GM19372 (cell line): Measurements from ENCODE around the gene LIPA.
"Not testable (repeated sequence)": the region's sequence is repeated elsewhere in the genome, so short reads cannot be mapped to it uniquely, and the experiment has no call there.

Source experiments
- ATAC-seq: cut with Tn5 transposase; IDR thresholded peaks from one replicate; pipeline ENCODE4 v1.9.1; 2021; ENCODE audit warnings: mild to moderate bottlenecking, low read depth, moderate library complexity; ENCODE audit not compliant: unreplicated experiment

Gene LIPA

GRCh38 chr10:89251409-89252224 is at the start of gene LIPA:
TSS of gene LIPA (minus strand) at chr10:89251775. CDS start at chr10:89247648, 4,127 bp downstream.
- ATAC-seq: peak; percentile 98

GRCh38 chr10:89301232-89301631 is 49.7 kb upstream of the LIPA start:
- ATAC-seq: no peak

GRCh38 chr10:89299031-89299430 is 47.5 kb upstream of the LIPA start:
- ATAC-seq: no peak

DNA sequence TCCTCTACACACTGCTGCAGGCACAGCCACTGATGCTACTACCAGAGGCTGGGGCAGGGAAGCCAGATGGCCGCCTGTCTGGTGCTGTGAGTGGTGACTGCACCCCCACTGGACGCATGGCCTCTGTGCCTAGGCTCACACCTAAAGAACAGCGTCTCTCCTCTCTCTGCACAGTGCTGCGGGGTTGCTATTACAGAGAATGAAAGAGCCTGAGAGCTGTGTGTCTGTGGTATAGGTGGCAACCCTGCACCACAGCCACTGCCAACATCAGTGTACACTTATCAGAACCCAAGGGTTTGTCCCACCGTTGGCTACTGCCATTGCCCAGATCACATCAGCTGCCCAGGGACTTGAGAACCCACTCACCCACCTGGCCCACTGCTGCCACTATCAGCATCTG is 46.2 kb upstream of the LIPA start:
- no peak for ATAC-seq

GRCh38 chr10:89297356-89297755 is 45.8 kb upstream of the LIPA start:
- ATAC-seq: no peak

GRCh38 chr10:89296220-89296648 is 44.7 kb upstream of the LIPA start:
- ATAC-seq: no peak

- ATAC-seq: no peak
Measured at GRCh38 chr10:89295597-89295996, 44.0 kb upstream of the LIPA start.

DNA sequence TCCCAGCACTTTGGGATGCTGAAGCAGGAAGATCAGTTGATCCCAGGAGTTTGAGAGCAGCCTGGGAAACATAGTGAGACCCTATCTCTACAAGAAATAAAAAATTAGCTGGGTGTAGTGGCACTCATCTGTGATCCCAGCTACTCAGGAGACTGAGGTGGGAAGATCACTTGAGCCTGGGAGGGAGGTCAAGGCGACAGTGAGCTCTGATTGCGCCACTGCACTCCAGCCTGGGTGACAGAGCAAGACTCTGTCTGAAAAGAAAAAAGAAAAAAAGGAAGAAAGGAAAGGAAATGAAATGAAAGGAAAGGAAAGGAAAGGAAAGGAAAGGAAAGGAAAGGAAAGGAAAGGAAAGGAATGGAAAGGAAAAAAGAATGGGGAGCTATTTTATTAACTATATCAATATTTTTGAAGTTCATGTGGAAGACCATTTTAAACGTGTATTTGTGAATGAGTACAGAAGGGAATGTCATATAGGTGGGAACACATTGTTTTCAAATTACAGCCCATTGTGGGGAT is 43.2 kb upstream of the LIPA start:
- ATAC-seq: no peak

GRCh38 chr10:89285303-89285702 is 33.7 kb upstream of the LIPA start:
- not testable (repeated sequence) for ATAC-seq

DNA sequence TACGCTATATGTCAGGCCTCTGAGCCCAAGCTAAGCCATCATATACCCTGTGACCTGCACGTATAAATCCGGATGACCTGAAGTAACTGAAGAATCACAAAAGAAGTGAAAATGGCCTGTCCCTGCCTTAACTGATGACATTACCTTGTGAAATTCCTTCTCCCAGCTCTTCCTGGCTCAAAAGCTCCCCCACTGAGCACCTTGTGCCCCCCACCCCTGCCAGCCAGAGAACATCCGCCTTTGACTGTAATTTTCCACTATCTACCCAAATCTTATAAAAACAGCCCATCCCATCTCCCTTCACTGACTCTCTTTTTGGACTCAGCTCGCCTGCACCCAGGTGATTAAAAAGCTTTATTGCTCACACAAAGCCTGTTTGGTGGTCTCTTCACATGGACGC is 33.1 kb upstream of the LIPA start:
- not testable (repeated sequence) for ATAC-seq

- ATAC-seq: no peak
Measured at GRCh38 chr10:89283936-89284475, 32.4 kb upstream of the LIPA start.

DNA sequence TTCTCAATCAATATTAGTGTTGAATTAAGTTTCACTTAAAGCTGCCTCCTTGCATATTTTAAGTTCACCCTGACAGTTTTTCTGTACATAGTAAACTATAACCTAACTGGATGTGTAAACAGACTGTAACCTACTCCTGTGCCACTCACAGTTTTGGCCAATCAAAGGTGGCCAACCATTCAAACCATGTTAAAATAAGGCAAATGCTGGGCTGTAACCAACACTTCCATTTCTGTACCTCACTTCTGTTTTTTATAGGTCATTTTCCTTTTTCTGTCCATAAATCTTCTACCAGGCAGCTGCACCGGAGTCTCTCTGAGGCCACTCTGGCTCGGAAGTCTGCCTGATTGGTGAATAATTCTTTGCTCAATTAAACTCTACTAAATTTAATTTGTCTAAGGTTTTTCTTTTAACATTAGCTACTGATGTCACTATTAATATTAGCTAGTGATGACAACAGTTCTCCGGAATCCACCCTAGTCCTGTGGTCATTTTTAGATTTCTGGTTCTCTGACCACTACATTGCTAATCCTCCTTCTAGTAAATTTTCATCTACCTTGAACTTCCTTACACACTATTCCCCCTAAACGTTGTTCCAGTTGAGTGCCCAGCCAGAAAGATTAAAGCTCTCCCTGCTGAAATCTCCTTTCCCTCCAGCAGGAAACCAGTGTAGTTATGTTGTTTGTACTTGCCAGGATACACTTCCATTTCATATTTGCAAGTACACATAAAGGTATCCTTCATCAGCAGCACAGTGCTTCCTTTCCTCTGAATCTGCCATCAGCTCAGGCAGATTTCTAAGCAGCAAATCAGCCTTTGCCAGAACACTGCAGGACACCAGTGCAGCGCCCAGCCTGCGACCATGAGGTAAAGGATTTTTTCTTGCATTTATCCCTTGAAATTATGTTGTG is 31.7 kb upstream of the LIPA start:
- ATAC-seq: no peak

GRCh38 chr10:89281606-89282395 is 30.2 kb upstream of the LIPA start:
- no peak for ATAC-seq

- ATAC-seq: no peak
Measured at GRCh38 chr10:89280508-89280907, 28.9 kb upstream of the LIPA start.

DNA sequence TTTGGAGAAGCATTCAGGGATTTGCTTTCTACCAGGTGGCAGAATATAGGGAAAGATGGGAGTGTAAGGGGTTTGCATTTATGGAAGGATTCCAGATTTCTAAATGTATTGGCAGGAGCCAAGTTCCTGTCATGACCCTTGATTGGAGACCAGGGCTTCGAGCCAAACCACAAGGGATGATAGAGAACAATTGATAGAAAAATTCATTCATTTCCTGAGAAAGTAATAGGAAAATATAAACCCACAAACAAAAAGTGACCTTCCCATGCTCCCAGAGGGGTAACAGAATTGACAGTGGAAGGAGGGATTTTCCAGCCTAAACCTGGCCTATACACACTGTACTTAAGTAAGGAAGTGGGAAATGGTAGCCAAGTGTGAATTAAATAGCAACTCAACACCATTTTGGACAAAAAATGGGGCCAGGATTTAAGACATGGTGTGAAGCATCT is 27.9 kb upstream of the LIPA start:
- ATAC-seq: no peak

DNA sequence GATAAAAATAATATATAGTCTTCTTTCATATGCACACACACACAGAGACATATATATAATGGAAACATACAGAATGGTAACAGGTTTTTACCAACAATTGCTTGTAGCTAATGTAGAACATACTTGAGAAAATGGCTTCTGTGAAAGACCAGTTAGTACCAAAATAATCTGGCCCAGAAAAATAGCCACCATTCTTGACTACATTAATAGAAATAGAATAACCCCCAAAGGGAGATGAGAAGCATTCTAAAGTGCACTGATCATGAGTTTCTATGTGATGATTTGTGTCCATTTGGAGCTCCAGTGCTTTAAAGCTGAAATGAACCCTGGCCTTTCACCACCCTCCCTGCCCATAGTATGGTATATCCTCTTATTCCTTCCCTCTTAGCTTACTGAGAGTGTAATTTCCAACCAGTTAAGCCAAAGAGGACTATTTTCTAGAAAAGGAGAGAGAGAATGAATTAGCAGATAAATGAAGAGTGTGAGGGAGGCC is 27.4 kb upstream of the LIPA start:
- no peak for ATAC-seq

GRCh38 chr10:89278034-89278535 is 26.5 kb upstream of the LIPA start:
- ATAC-seq: no peak

- ATAC-seq: no peak
Measured at GRCh38 chr10:89275383-89275782, 23.8 kb upstream of the LIPA start.

- ATAC-seq: no peak
Measured at GRCh38 chr10:89274928-89275327, 23.4 kb upstream of the LIPA start.

DNA sequence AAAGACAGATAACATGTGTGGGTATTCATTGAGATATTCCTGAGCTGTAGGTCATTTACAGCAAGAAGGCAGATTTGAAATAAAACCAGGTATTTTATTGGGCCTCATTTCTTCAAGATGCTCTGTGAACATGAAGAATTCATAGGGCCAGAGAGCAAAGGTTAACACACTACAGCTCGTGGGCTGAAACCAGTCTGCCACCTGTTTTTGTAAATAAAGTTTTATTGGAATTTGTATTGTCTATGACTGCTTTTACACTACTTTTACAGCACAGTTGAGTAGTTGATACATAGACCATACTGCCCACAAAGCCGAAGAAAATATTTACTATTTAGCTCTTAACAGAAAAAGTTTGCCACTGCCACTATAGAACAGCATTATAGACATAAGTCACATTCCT is 22.1 kb upstream of the LIPA start:
- ATAC-seq: no peak
